H1 (cell line): ENCODE results near the gene YWHAE.

ENCODE experiments used
- E2F6 ChIP-seq: IDR thresholded peaks from 2 replicates; pipeline ENCODE4 v1.6.1; 2012; ENCODE audit warnings: inconsistent platforms
- EZH2 ChIP-seq: fragments of 200-600 bp; sonication (generic); IDR thresholded peaks from 2 replicates; pipeline ENCODE4 v1.7.1; 2012; ENCODE audit warnings: low read depth, mild to moderate bottlenecking, moderate library complexity, low read length, inconsistent platforms; ENCODE audit not compliant: severe bottlenecking
- KDM1A ChIP-seq: fragments of 200-600, 300-600 bp; sonication (generic); IDR thresholded peaks from 2 replicates; pipeline ENCODE4 v1.7.1; 2016; ENCODE audit warnings: mild to moderate bottlenecking, low read length, borderline replicate concordance
- POLR2AphosphoS5 ChIP-seq: IDR thresholded peaks from 2 replicates; pipeline ENCODE4 v1.6.1; 2011; ENCODE audit warnings: low read depth, low read length
- RFX5 ChIP-seq: IDR thresholded peaks from 2 replicates; pipeline ENCODE4 v1.6.1; 2011; ENCODE audit warnings: low read depth, low read length, improper control_type of control experiment, borderline replicate concordance
- SP1 ChIP-seq: IDR thresholded peaks from 2 replicates; pipeline ENCODE4 v1.6.1; 2011; ENCODE audit warnings: low read depth, low read length
- SRF ChIP-seq: IDR thresholded peaks from 2 replicates; pipeline ENCODE4 v1.6.1; 2011; ENCODE audit warnings: mild to moderate bottlenecking, low read depth, low read length, moderate library complexity
- SUZ12 ChIP-seq: fragments of 200-600 bp; sonication (generic); IDR thresholded peaks from 2 replicates; pipeline ENCODE4 v1.6.1; 2012; ENCODE audit warnings: mild to moderate bottlenecking, inconsistent platforms, low read length, moderate library complexity, mixed read lengths
- USF2 ChIP-seq: IDR thresholded peaks from 2 replicates; pipeline ENCODE4 v1.6.1; 2011; ENCODE audit warnings: low read length, improper control_type of control experiment
- YY1 ChIP-seq: IDR thresholded peaks from 2 replicates; pipeline ENCODE4 v1.6.1; 2011; ENCODE audit warnings: low read depth, mild to moderate bottlenecking, low read length
- TF ChIP-seq, protein P1 (sequence below), 3 experiments: IDR thresholded peaks; 1 replicate in 2 of 3; 2 replicates in 1 of 3; pipeline versions ENCODE4 v1.5.1 to v1.6.1; 2011; ENCODE audit warnings: low read length in 3 of 3, mild to moderate bottlenecking in 3 of 3, inconsistent platforms in 2 of 3, low read depth in 1 of 3, moderate library complexity in 1 of 3; ENCODE audit not compliant: insufficient read depth in 1 of 3; ENCODE audit errors: control extremely low read depth in 1 of 3

- TF ChIP-seq SRF: no peak
- TF ChIP-seq, protein P1, sequence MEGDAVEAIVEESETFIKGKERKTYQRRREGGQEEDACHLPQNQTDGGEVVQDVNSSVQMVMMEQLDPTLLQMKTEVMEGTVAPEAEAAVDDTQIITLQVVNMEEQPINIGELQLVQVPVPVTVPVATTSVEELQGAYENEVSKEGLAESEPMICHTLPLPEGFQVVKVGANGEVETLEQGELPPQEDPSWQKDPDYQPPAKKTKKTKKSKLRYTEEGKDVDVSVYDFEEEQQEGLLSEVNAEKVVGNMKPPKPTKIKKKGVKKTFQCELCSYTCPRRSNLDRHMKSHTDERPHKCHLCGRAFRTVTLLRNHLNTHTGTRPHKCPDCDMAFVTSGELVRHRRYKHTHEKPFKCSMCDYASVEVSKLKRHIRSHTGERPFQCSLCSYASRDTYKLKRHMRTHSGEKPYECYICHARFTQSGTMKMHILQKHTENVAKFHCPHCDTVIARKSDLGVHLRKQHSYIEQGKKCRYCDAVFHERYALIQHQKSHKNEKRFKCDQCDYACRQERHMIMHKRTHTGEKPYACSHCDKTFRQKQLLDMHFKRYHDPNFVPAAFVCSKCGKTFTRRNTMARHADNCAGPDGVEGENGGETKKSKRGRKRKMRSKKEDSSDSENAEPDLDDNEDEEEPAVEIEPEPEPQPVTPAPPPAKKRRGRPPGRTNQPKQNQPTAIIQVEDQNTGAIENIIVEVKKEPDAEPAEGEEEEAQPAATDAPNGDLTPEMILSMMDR (IDR thresholded peaks at IDR 0.05; ENCODE audit: control extremely low read depth in 1 of 3, insufficient read depth in 1 of 3, low read depth in 1 of 3, low read length in 3 of 3): no peak
- TF ChIP-seq USF2: no peak
- TF ChIP-seq YY1: no peak
- TF ChIP-seq E2F6: no peak
- TF ChIP-seq SUZ12: no peak
- no peak for TF ChIP-seq POLR2AphosphoS5
- no peak for TF ChIP-seq SP1
- TF ChIP-seq EZH2: no peak
- no peak for TF ChIP-seq RFX5
- no peak for TF ChIP-seq KDM1A
Measured at GRCh38 chr17:1376061-1376460, 24.0 kb downstream of the YWHAE start.
